LHCN-M2 (cell line): Measurements from ENCODE around the gene HOXA13. TPM values are rescaled to one million over a fixed set of nuclear protein-coding genes. Genes with fewer than 3 reads are reported as not detected.
A peak's percentile ranks its signal among the peaks of the same experiment; 100 is the strongest.

Source experiments
- DNase-seq: peaks from one replicate; pipeline ENCODE4 v3.0.0-alpha.2; 2012; ENCODE audit warnings: low read depth
- total RNA-seq: library from RNA; depleted of rRNA; stranded (reverse); fragments of >200 nt; gene quantifications from 2 replicates; pipeline ENCODE4 v1.2.3, GENCODE V29; 2014

HOXA13 gene
- total RNA-seq, 1 experiment from 2014 or later: 0.11 TPM

GRCh38 chr7:27208998-27209397, 9.1 kb upstream of the HOXA13 start:
- DNase-seq: no peak

GRCh38 chr7:27207348-27207985, 7.6 kb upstream of the HOXA13 start:
- DNase-seq: no peak

- DNase-seq: no peak
These were observed 5.7 kb upstream of the HOXA13 start for GRCh38 chr7:27205325-27206280.

GRCh38 chr7:27204851-27205322, 5.0 kb upstream of the HOXA13 start:
- peak; percentile 35 for DNase-seq

GRCh38 chr7:27203964-27204594, 4.2 kb upstream of the HOXA13 start:
- DNase-seq: no peak

GRCh38 chr7:27203365-27203953, 3.6 kb upstream of the HOXA13 start:
- no peak for DNase-seq

GRCh38 chr7:27202862-27203134, 2.9 kb upstream of the HOXA13 start:
- DNase-seq: no peak

GRCh38 chr7:27202018-27202861, 2.3 kb upstream of the HOXA13 start:
- DNase-seq: no peak

GRCh38 chr7:27201580-27202017, 1.7 kb upstream of the HOXA13 start:
- no peak for DNase-seq

- no peak for DNase-seq
These were observed 1.1 kb upstream of the HOXA13 start for GRCh38 chr7:27200761-27201579.

GRCh38 chr7:27198871-27199801, 755 bp downstream of the HOXA13 start:
- peak; percentile 19 for DNase-seq

GRCh38 chr7:27198138-27198841, 1.6 kb downstream of the HOXA13 start:
- no peak for DNase-seq

- no peak for DNase-seq
These were observed 2.5 kb downstream of the HOXA13 start for GRCh38 chr7:27197137-27198042.

- peak; percentile 64 for DNase-seq
These were observed 3.6 kb downstream of the HOXA13 start for GRCh38 chr7:27196287-27196767.

GRCh38 chr7:27194686-27195379, 5.1 kb downstream of the HOXA13 start:
- DNase-seq: no peak

- no peak for DNase-seq
These were observed 5.9 kb downstream of the HOXA13 start for GRCh38 chr7:27194002-27194352.
